Stomach (tissue), 4 donors: Measurements from ENCODE around the gene PRDM16.

Experiments
- EP300 ChIP-seq: sonication (generic); formaldehyde crosslinking; IDR thresholded peaks from one replicate; pipeline ENCODE4 v1.6.1; 2017; ENCODE audit warnings: antibody characterized with exemption
- POLR2A ChIP-seq, 4 donors: fragments of 450-650 bp; IDR thresholded peaks; one replicate each; pipeline ENCODE4 v1.6.1; 2016; ENCODE audit warnings: antibody characterized with exemption in 4 of 4, control low read depth in 2 of 4, mild to moderate bottlenecking in 1 of 4, moderate library complexity in 1 of 4
- POLR2AphosphoS5 ChIP-seq, 3 donors: sonication (generic); formaldehyde crosslinking; IDR thresholded peaks; one replicate each; pipeline ENCODE4 v1.6.1; 2016; ENCODE audit warnings: antibody characterized with exemption in 3 of 3
- TF ChIP-seq, protein P1 (sequence below), 7 experiments: fragments of 450-650 bp in 4 of 7; fragments of 200-600 bp in 3 of 7; sonication (generic) in 3 of 7; IDR thresholded peaks; one replicate each; pipeline ENCODE4 v1.5.1; 2016 to 2019; ENCODE audit warnings: antibody characterized with exemption in 7 of 7, control low read depth in 2 of 7, mild to moderate bottlenecking in 1 of 7

GRCh38 chr1:3195966-3196515 is 127.0 kb downstream of the PRDM16 start:
- TF ChIP-seq, protein P1, sequence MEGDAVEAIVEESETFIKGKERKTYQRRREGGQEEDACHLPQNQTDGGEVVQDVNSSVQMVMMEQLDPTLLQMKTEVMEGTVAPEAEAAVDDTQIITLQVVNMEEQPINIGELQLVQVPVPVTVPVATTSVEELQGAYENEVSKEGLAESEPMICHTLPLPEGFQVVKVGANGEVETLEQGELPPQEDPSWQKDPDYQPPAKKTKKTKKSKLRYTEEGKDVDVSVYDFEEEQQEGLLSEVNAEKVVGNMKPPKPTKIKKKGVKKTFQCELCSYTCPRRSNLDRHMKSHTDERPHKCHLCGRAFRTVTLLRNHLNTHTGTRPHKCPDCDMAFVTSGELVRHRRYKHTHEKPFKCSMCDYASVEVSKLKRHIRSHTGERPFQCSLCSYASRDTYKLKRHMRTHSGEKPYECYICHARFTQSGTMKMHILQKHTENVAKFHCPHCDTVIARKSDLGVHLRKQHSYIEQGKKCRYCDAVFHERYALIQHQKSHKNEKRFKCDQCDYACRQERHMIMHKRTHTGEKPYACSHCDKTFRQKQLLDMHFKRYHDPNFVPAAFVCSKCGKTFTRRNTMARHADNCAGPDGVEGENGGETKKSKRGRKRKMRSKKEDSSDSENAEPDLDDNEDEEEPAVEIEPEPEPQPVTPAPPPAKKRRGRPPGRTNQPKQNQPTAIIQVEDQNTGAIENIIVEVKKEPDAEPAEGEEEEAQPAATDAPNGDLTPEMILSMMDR (IDR thresholded peaks at IDR 0.05), result no peak
- TF ChIP-seq EP300 (no peak), POLR2A (IDR thresholded peaks at IDR 0.05) (no peak), POLR2AphosphoS5 (IDR thresholded peaks at IDR 0.05) (no peak)
